HL-60/S4 treated with phorbol 12-myristate 13-acetate at 8.2 ng/mL for 4 days and 3 days (cell line): Measurements from ENCODE around the gene CEP350.
"Not testable (repeated sequence)": the region's sequence is repeated elsewhere in the genome, so short reads cannot be mapped to it uniquely, and the experiment has no call there.

Experiments
- in situ Hi-C: fragments of 300-500 bp; cut with MboI; formaldehyde crosslinking; loops from 2 replicates; pipeline ENCODE4 v1.15.0; 2022; ENCODE audit warnings: low sequenced_read_pairs

Gene CEP350

DNA sequence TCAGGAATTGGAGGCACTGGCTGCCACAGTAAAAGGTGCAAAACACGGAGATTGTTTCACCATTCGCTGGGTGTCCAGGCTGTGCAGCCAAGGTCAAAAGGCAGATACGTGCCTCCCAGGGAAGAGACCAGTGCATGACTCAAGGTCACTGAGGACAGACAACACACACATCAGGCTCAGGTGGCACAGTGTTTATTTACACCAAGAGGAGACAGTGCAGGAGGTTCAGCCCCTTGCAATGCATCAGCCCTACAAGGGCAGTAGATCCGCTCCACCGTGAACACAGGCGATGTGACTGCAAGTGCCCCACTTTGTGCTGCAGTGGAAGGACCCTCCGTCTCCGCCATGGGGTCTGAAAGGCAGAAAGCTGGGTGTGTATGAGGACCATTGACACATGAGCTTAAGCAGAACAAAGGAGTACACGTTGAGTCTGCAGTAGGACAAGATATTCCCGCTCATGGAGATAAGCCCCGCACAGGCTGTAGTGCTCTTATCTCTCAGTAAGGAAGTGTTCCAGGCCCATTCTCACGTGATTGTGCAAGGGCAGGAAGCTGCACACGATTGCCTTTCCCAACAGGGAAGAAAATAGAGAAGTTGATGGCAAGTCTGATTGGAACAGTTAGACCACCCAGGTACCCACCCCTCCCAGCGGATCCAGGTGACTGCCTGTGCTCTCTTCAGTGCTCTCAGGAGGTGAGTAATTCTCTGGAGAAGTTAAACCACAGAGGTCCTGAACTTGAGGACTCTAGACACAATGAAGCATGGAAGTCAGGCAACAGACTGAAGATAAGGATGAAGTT lies 162.6 kb downstream of the CEP350 start:
- in situ Hi-C loops, result no loop called here

DNA sequence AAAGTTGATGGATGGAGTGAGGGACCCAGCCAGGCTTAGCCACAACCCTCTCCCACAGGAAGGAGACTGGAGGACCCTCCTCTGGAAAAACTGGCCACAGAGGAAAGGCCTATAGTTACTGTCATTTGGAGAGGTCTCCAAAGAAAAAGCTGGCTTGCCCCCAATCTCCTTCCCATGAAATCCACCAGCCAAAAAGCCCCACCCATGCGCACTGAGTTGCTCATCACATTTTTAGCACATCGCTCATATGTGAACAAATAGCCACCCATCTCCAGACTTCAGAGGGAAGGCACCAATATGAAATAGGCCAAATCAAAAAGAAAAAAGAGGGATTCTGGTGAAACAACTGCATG lies 163.1 kb downstream of the CEP350 start:
- in situ Hi-C loops, result no loop called here

DNA sequence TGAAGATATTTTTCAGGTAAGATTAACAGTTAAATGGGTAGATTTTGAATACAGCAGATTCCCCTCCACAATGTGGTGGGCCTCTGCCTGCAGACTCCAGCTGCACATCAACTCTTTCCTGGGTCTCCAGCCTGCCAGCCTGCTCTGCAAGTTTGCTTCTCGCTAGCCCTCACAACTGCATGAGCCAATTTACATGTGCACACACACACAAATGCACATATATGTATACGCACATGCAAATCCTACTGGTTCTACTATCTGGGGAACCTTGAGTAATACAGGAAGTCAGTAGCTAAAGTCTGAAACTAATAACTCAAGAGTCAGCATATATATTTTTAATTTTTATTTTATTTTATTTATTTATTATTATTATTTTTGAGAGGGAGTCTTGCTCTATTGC lies 165.2 kb downstream of the CEP350 start:
- in situ Hi-C loops, result no loop called here

DNA sequence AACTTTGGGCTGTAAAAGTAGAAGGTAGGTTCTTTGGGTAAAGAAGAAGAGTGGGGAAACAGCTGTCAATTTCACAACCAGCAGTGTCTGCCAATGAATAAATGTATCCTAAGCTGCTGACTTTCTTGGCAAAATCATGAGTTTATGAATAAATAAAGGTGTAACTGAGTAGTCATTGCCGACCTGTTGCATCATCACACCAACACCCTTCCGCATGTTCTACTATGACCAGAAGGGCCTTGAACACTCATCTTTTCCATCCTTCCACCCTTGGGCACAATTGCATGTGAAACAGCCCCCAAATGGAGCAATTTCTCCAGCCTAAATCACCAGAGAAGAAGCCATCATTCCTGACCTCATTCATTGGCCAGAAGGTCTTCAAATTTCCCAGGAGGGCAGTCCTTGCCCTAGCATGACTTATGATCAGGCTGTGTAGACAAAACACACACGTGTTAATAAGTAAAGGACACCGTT lies 168.9 kb downstream of the CEP350 start:
- in situ Hi-C loops, result no loop called here

DNA sequence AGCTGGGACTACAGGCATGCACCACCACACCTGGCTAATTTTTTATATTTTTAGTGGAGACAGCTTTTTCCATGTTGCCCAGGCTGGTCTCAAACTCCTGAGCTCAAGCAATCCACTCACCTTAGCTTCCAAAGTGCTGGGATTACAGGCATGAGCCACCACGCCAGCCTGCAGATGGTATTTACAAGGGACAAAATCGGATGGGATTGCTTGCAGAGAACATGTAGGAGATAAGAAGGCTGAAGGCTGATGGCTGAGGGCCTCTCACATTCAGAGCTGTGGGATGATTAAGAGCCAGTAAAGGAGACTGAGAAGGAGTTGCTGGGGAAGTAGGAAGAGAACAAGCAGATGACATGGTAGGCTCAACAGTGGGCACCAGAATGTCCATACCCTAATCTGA lies 176.0 kb downstream of the CEP350 start:
- in situ Hi-C loops, result no loop called here

DNA sequence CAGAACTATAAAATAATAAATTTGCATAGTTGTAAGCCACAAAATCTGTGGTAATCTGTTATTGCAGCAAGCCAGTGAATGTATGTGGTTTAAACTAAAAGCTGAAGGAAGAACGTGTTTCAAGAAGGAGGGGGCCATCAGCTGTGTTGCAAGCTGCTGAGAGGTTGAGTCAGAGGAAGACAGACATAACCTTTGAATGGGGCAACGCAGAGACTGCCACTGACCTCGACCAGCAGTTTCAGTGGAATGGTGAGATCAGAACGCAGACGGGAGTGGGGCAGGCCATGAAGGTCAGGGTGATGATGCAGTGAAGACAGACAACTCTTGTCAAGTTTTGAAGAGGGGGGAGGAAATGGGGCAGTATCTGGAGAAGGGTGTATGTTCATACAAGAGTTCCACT lies 176.9 kb downstream of the CEP350 start:
- in situ Hi-C loops, result no loop called here

DNA sequence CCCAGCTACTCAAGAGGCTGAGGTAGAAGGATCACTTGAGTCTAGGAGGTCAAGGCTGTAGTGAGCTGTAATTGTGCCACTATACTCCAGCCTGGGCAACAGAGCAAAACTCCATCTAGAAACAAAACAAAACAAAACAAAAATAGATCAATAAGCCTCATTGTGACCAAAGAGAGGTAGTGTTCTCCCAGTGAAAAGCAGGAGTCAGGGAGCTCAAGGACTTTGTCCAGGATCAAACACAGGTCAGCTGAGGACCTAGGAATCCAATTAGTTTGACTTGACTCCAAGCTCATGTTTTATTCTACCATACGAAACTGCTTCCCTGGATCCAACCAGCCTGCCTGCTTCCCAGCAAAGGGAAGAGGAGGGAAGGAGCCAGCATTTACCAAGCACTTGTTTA lies 178.6 kb downstream of the CEP350 start:
- in situ Hi-C loops, result no loop called here

DNA sequence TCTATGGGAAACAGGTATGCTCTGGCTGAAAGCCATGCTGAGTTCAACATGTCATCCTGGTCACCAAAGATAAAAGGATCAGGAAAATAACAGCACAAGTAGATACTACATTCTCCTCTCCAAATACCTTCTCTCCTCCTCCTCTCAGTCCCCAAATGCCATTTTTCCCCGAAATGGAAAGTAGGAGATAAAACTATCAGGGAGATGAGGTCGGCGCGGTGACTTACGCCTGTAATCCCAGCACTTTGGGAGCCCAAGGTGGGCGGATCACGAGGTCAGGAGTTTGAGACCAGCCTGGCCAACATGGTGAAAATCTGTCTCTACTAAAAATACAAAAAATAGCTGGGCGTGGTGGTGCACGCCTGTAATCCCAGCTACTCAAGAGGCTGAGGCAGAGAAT lies 179.1 kb downstream of the CEP350 start:
- in situ Hi-C loops, result not testable (repeated sequence)

DNA sequence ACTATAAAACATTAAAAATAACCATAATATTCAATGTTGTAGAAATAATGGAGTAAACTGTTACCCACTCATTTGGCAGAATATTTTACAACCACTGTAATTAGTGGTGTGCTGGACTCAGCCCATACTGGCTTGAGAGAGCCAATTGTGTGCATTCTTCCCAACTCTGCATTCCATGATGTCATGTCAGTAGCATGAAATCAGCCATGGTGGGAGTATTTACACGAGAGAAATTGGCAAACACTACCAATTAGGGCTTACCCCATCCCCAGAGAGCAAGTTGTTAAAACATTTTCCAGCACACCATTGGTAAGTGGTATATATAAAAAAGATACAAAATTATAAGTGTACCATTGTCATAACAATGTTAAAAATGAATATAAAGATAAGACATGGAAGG lies 180.9 kb downstream of the CEP350 start:
- in situ Hi-C loops, result no loop called here

DNA sequence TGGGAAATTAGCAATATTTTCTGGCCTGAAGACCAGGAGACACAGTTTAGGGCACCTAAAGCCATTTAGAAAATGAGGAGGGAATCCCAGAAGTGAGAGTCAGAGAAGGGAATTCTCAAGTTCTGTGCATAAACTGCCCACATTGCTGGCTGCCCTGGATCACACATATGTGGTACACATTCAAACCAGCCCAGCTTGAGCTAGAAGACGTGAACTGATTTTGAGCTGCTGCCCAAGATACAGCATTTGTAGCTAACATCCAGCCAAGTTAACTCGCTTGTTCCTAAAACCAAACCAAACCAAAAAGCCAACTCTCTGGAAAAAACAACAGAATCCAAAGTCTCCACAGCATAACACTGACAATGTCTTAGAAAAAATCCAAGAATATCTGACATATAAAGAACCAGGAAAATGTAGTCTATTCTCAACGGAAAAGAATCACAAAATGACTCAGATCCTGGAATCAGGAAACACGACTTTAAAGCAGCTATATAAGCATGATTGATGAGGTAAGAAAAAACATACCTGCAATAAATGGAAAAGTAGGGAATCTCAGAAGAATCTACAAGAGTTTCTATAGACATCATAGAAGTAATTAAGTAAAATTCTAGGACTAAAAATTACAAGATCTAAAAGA lies 181.8 kb downstream of the CEP350 start:
- in situ Hi-C loops, result no loop called here

DNA sequence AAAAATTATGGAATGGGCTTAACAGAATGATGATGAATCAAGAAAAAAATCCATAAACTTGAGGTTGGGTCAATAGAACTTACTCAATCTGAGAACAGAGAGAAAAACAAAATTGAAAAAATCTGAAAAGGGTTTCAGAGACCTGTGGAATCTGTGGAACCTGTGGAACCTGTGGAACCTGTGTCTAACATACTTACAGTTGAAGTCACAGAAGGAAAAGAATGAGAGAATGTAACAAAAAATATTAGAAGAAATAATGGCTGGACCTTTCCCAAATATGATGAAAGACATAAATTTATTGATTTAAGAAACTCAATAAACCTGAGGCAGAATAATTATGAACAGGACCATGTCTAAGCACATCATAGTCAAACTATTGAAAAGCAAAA lies 182.4 kb downstream of the CEP350 start:
- in situ Hi-C loops, result no loop called here

DNA sequence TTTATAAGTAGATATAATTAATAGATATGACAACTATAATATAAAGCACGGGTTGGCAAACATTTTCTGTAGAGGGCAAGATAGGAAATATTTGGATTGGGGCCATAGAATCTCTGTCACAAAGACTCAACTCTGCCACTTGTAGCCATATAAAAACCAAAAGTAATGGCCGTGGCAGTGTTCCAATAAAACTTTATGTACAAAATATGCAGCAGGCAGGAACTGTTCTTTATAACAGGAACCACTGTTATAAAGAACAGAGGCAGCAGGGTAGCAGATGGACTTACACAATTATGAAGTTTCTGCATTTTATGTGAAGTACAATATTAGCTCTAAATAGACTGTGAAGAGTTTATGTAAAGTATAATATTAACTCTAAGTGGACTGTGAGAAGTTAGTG lies 183.2 kb downstream of the CEP350 start:
- in situ Hi-C loops, result no loop called here

DNA sequence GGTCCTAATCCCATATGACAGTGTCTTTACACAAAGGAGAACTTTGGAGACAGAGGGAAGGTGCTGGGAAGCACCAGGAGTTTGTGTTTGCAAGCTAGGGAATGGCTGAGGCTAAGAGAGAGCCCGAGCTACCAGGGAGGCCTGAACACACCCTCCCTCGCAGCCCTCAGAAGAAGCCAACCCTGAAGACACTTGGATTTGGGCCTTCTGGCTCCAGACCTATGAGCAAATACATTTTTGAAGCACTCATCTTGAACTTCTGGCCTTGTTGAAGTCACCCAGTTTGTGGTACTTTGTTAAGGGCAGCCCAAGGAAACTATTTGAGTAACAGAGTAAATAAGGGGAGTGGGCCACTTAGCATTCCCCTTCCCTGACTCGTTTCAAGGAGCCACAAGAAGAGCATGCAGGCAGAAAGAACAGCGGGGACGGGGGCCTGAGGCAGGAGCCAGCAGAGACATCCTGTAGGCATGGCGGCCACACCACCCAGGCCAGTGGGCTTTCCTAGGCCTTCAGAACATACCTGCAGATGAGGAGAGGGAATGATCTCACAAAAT lies 186.8 kb downstream of the CEP350 start:
- in situ Hi-C loops, result no loop called here

DNA sequence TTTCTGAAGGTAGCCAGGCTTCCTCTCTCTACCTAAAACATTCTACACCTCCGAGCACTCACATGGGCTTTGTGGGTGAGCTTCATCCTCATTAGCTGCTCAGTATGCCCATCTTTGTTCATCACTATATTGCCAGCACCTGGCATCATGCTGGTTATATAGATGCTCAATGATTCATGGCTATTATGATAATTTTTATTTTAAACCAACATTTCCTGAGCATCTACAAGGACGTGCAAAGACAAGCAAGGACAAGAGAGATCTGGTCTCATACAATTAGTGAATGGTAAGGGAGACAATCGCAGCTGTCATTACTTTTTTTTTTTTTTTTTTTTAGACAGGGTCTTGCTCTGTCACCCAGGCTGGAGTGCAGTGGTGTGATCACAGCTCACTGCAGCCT lies 188.7 kb downstream of the CEP350 start:
- in situ Hi-C loops, result no loop called here

DNA sequence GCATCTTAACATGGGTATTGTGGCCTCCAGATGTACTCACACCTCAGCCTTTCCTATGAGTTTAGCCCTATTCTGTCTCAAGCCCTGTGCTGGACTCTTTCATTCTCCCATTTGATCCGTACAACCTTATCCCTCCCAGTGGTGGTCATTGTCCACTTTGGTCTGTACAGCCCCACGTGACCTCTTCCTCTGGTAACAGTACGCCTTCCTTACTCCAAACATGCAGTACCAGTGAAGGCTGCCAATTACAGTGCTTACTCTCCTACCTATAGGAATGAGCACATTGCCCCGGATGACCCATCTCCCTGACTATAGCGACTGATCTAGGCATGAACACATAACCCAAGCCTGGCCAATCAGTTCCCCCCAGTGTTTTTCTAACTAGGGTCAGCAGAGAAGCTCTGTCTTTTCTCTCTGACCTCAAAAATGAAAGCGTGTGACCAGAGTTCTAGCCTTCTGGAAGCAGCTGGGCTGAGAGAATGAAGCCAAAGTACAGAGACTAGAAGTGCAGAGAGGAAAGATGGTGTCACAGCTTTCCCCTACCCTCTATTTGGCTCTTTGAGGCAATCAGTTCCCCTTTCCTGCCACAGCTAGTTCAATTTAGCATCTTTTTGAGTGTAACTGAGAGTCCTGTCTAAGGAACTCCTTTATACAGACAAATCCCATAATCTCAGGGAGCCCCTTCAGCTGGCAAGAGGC lies 190.2 kb downstream of the CEP350 start:
- in situ Hi-C loops, result no loop called here

DNA sequence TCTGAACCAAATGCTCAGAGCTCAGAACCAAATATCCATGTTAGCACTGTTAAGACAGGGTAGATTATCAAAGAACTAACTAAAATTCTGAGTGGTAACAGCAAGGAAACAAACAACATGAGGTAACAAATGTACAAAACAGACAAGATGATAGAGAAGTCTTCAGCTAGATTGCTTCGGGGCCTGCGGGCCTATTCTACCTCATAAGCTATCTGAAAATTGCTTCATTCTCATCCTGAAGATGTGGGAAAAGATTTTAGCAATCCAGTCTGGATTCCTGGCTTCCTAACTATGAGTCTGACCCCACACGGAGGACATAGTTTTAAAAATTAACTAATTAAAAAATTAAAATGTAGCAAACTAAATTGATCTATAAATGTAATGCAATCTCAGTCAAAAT lies 190.8 kb downstream of the CEP350 start:
- in situ Hi-C loops, result no loop called here

DNA sequence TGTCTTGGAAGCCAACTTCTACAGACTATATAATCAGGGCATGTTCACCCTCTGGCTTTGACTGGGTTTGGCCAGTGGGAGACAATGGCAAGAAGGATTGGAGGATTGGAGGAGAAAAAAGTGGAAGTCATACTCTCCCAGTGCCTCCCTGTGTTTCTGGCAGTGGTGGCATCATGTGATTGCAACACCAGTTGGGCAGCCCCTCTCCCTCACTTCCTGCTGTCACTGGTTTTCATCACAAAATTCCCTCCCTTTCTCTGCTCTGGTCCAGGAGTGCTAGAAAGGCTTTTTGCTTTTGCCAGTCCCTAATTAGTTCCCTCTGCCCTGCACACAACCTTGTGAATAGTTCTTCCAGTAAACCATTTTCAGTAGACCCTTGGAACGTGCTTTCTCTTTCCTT lies 196.4 kb downstream of the CEP350 start:
- in situ Hi-C loops, result no loop called here

DNA sequence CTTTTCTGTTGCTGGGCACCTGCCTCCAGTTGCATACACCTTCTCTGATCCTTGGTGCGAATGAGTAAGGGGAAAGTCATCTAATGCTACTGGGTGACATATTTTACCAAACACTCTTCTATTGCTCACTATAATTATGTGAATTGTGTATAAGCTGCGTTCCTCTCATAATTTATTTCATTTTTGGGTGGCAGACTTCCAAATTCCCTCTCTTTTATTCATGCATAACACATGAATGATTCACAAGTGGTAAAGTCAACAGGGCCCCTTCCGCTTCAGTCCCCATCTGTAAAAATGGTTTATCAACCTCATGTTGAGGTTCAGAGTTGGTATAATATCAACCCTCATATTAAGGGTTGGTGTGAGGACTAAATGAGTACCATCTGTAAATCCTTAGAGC lies 196.9 kb downstream of the CEP350 start:
- in situ Hi-C loops, result no loop called here

DNA sequence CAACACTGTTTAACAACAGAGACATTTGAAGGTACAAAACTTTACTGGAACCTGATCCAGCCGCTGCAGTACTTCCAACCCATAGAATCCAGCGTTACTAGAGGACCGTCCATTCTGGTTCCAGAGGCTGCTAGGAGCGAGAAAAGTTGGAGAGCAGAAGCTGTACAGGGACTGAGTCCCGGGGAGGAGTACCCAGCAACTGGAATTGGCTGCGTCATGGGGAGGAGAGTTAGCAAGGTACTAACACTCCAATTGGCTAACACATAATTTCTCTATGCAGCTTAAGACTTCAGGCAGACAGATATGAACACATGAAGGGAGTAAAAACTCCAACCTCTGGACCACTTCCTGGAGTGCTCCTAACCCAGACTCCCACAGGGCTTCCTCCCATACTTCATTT lies 198.0 kb downstream of the CEP350 start:
- in situ Hi-C loops, result no loop called here

DNA sequence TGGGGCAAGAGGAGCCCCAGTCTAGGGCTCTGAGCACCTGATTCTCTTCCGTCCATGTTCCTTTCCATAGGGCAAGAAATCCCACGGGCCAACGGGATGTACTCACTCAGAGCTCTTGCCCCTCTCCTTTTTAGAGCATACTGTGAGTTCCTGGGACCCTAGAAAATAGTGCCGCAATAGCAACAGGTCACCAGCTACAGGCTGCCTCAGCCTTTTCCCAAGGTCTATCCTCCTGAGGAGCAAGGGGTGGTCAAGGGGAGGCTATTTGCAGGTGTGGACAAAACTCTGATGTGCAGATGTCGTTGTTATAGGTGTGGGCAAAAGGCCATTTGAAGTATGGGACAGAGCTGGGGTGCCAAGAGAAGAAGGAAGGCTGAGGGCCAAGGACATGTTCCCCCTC lies 198.4 kb downstream of the CEP350 start:
- in situ Hi-C loops, result no loop called here

DNA sequence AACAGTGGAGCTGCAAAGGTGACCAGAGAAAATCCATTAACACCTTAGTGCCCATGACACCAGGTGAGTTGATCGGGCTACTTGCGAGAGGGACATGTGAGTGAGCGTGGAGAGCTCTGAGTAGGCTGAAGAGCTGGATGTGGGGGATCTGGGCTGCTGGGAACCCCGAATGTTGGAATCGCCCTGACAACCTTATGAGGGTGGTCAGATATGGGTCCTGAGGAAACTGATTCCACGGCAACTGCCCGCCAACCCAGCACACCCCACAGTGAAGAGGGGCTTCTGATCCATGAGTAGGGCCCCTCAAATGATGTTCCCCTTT lies 199.4 kb downstream of the CEP350 start:
- in situ Hi-C loops, result no loop called here
